NCI-H146 treated with DMSO at 0.1 percent for 48 hours (cell line): Measurements from ENCODE around the gene AP4E1.
"Not testable (repeated sequence)": the region's sequence is repeated elsewhere in the genome, so short reads cannot be mapped to it uniquely, and the experiment has no call there.

Source experiments
- DNase-seq: peaks from one replicate; lab custom pipeline; 2025; ENCODE audit not compliant: unreplicated experiment; lab: John Stamatoyannopoulos, UW

Gene AP4E1

GRCh38 chr15:50943638-50944037 is 35.2 kb downstream of the AP4E1 start:
- DNase-seq, result no peak

- no peak for DNase-seq
These were observed 36.2 kb downstream of the AP4E1 start for GRCh38 chr15:50944672-50945071.

GRCh38 chr15:50945725-50946124 is 37.2 kb downstream of the AP4E1 start:
- DNase-seq, result no peak

GRCh38 chr15:50950745-50951144 is 42.3 kb downstream of the AP4E1 start:
- DNase-seq, result not testable (repeated sequence)

- no peak for DNase-seq
These were observed 44.8 kb downstream of the AP4E1 start for GRCh38 chr15:50953302-50953701.

- DNase-seq, result not testable (repeated sequence)
These were observed 46.4 kb downstream of the AP4E1 start for GRCh38 chr15:50954837-50955236.

GRCh38 chr15:50959717-50960116 is 51.2 kb downstream of the AP4E1 start:
- no peak for DNase-seq

- DNase-seq, result no peak
These were observed 55.6 kb downstream of the AP4E1 start for GRCh38 chr15:50964075-50964474.

- DNase-seq, result no peak
These were observed 59.9 kb downstream of the AP4E1 start for GRCh38 chr15:50968353-50968752.

- no peak for DNase-seq
These were observed 62.0 kb downstream of the AP4E1 start for GRCh38 chr15:50970524-50970923.

- DNase-seq, result no peak
These were observed 62.6 kb downstream of the AP4E1 start for GRCh38 chr15:50971115-50971514.

GRCh38 chr15:50971542-50971941 is 63.1 kb downstream of the AP4E1 start:
- no peak for DNase-seq

- DNase-seq, result no peak
These were observed 65.1 kb downstream of the AP4E1 start for GRCh38 chr15:50973605-50974004.

- DNase-seq, result no peak
These were observed 68.7 kb downstream of the AP4E1 start for GRCh38 chr15:50977162-50977561.

- no peak for DNase-seq
These were observed 70.1 kb downstream of the AP4E1 start for GRCh38 chr15:50978580-50978979.

GRCh38 chr15:50979041-50979440 is 70.6 kb downstream of the AP4E1 start:
- DNase-seq, result no peak

GRCh38 chr15:50993598-50993997 is 85.1 kb downstream of the AP4E1 start:
- no peak for DNase-seq

GRCh38 chr15:50996641-50997040 is 88.2 kb downstream of the AP4E1 start:
- no peak for DNase-seq

- DNase-seq, result no peak
These were observed 89.0 kb downstream of the AP4E1 start for GRCh38 chr15:50997371-50998051.

- no peak for DNase-seq
These were observed 95.6 kb downstream of the AP4E1 start for GRCh38 chr15:51004103-51004551.

GRCh38 chr15:51006336-51006985 is 98.0 kb downstream of the AP4E1 start:
- no peak for DNase-seq

GRCh38 chr15:51007131-51007666 is 98.7 kb downstream of the AP4E1 start:
- no peak for DNase-seq
